Iris pigment epithelial cell (primary cell): Measurements from ENCODE around the gene KIAA1217.
"Not testable (repeated sequence)": the region's sequence is repeated elsewhere in the genome, so short reads cannot be mapped to it uniquely, and the experiment has no call there.

Experiments used
- DNase-seq: peaks from one replicate; pipeline ENCODE4 v3.0.0-alpha.2; 2011; ENCODE audit warnings: low read depth

Gene KIAA1217

GRCh38 chr10:24465891-24466818 lies 257.2 kb downstream of the KIAA1217 start:
- peak; percentile 98 for DNase-seq

DNA sequence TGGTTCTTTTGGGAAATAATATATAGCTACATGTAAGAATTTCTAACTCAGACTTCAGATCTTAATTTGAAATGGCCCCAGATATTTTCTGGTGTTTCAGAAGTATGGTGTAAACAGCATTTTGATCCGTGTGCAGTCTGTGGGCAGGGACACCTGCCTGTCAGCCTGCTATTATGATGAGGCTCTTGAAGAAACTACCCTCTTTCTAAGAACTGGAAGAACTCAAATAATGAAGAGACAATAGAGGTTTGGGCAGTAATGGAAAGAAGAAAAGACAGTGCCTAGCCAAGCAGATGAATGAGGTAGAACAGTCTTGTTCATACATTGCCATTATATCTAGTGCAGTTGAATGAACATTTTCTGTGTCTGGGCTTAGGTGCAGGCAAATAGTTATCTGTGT lies 258.2 kb downstream of the KIAA1217 start:
- DNase-seq = no peak

GRCh38 chr10:24467605-24468004 lies 258.7 kb downstream of the KIAA1217 start:
- DNase-seq = no peak

DNA sequence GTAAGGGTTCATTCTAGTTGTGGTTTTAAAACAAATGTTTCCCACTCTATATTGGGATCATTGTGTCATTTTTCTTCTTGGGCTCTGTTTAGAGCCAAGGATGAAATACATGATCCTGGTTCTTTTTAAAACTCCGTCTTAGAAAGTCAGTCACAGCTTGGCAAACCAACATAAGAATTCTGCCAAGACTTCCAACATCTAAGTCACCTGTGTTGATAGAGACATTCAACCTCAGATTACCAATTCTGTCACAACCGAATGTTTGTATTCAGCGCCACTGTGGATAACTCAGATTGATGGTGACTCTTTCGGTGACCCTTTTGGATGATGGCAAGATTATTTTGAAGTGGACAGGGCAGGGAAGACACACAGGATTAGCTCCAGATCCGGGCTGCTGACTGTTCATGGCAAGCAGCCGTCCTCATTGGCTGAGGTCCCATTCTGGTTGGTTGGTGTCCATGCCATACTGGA lies 259.4 kb downstream of the KIAA1217 start:
- peak; percentile 29 for DNase-seq

GRCh38 chr10:24469993-24470392 lies 261.1 kb downstream of the KIAA1217 start:
- peak; percentile 70 for DNase-seq

DNA sequence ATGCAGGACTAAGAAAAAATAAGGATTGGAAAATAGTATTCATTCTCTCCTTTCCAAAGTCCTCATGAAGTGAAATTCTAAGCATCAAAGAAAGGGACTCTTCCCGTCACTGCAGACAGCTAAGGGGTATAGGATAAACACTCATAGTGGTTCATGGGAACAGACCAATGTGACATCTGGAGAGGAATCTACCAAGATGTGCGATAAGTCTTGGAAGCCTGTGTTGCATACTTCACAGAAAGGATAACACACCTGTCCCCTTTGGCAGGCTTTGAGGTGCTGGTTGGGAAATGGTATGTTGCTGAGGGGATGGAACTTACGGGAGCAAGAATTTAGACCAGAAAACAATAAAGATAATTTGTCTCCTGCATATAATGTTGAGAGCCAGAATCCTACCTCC lies 266.7 kb downstream of the KIAA1217 start:
- DNase-seq = no peak

DNA sequence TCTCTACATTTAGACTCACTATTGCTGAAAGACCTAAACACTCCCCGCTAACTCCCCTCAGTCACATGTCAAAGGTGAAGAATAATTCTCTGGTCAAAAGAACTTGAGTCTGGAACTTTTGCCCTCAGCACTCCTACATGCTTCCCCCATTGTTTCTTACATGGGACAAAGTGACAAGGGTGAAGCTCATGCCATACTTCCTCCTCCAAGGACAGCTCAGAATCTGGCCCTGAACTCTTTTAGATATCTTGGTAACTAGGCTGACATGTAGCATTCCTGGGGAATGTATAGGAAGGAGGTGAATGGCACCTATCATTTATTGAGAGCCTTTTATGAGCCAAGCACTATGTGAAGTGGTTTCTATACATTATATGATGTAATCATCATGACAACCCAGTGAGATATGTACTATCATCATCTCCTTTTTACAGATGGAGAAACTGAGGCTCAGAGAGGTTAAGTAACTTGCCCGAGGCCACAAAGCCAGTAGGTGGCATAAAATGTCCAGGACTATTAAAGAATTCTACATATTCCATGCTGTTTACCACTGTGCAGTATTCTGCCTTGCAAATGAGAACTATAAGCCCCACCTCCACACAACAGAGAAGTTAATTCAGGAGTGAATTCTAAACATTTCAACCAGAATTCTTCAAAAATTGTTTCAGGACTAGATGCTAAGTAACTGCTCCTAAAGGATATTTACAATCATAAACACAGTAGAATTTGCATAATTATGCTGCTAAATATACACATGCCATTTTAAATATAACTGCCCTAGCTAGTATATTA lies 268.2 kb downstream of the KIAA1217 start:
- no peak for DNase-seq

GRCh38 chr10:24477915-24478314 lies 269.0 kb downstream of the KIAA1217 start:
- no peak for DNase-seq

DNA sequence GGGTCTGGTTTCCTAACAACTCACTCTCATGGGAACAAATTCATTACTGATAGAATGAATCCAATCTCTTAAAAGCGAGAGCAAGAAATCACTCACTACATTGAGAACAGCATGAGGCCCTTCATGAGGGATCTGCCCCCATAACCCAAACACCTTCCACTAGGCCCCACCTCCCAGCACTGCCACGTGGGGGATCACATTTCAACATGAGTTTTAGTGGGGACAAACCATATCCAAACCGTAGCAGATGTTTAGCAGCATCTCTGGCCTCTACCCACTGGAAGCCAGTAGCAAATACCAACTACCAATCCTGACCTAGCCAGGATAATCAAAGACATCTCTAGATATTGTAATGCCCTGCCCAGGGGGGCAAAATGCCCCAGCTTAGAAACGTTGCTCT lies 270.9 kb downstream of the KIAA1217 start:
- DNase-seq = no peak

DNA sequence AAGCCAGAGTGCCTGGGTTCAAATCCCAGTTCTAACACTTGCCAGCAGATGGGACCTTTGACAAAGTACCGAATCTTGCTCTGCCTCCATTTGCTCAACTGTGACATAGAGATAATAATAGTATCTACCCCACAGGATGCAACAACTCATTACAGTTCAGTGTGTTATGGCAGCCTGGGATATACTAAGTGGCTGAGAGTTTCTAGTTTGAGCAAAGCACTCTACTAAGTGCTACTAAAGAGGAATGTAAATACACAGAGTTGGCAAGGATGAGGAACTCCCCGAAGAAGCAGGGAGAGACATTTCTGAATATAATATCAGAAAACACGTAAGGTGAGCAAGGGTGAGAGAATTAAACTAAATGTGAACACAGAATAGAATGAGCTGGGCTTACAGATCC lies 271.5 kb downstream of the KIAA1217 start:
- DNase-seq = no peak

DNA sequence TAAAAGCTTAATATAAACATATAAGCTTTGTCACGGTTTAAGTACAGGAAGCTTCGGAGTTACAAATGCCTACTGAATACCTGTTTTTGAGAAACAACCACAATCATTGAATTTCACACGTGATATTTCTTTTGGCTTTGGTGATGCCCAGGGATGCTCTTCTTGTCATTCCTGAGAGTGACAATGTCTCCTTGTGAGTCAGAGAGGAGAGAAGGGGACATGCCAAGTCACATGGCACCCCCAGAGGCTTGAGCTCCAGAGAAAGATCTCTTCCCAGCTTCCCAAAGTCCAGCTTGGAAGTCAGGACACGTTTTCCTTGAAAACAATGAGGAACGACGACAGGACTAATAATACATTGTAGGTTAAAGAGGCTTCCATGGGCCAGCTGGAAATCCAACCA lies 272.3 kb downstream of the KIAA1217 start:
- no peak for DNase-seq

DNA sequence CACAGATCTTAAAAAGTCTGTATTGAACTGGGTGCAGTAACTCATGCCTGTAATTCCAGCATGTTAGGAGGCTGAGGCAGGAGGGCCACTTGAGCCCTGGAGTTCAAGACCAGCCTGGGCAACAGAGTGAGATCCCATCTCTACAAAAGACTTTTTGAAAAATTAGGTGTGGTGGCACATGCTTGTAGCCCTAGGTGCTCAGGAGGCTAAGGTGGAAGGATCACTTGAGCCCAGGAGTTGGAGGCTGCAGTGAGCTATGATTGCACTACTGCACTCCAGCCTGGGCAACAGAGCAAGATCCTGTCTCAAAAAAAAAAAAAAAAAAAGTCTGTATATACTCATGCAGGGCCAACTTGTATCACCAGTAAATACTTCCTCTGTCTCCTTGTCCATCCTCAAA lies 273.8 kb downstream of the KIAA1217 start:
- not testable (repeated sequence) for DNase-seq

DNA sequence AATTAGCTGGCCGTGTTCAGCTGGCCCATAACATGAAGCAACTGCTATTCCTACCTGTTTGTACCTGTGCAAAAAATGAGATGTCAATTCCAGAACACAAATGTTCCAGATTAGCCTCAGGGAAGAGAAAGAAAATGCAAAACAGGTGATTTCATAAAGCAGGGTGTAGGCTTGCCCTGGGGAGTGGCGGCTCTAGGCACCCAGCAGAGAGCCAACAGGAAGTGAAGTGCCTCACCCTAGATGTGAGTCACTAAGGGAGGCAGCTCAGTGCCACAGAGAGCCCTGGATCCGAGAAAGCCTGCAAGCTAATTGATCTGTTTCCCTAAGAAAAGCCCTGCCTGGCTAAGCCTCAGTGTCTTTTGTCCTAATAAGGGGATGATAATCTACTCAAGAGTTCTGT lies 274.8 kb downstream of the KIAA1217 start:
- DNase-seq = peak; percentile 54

DNA sequence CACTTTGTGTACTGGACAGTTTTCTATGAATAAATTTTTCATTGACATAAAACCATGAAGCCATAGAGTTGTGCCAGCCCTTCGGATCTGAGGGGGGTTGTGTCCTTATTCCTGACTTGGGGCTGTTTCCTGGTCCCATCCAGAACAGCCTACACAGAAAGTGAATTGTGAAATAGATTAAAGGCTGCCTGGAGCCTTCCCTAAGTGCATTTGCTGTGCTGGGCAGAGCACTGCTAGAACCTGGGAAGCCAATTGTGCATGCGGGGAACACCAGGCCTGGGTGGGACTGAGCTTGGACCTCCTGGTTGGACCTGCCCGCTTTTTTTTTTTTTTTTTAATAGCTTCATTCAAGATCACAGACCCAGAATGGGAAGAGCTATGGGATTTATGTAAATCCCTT lies 275.8 kb downstream of the KIAA1217 start:
- no peak for DNase-seq

GRCh38 chr10:24485304-24485703 lies 276.4 kb downstream of the KIAA1217 start:
- no peak for DNase-seq

DNA sequence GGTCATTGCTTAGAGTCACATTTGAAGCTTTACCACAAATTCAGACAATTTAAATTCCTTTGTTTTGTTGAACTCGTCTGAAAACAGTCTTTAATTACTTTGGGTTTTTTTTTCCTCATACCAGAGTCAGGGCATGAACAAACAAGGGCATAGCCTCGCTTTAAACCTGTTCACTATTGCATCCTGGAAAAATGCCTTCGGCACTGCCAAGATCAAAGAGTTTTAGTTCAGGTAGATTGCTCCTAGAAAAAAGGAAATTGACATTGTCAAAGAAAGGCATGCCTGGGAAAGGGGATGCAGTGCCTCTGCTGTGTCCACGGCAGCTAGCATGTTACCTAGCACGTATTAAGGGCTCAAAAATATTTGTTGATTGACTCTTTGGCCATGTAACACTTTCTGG lies 279.7 kb downstream of the KIAA1217 start:
- DNase-seq = no peak

- no peak for DNase-seq
Observed at GRCh38 chr10:24493165-24493564, 284.2 kb downstream of the KIAA1217 start.

DNA sequence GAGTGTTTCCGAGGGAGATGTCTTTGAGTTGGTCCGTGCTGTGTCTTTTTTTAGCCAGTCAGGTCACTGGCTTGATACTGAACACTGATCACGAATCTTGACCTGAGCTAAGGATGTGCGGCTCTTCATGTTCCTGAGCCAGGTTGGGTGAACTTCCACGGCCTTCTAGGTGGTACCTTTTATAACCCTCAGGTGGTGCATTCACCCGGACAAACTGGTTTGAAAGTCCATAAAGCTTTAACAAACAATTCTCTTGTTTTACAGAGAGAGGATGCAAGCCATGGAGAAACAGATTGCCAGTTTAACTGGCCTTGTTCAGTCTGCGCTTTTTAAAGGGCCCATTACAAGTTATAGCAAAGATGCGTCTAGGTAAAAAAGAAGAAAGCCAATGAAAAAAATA lies 285.3 kb downstream of the KIAA1217 start:
- no peak for DNase-seq

DNA sequence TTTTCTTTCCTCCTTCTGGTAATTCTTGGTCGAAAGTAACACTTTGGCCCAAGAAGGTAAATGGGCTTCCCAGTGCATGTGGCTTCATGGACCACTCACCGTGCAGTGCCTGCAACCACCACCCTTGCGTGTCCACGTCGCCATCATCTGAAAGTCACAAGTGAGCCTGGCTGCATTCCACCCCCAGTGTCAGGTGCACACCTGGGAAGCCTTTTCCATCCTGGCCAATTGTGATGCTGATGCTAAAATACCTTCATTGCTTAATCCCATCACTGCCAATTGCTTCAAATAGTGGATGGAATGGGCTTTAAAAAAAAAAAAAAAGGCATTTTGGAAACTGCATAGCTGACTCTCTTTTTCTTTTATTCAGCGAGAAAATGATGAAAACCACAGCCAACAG lies 285.8 kb downstream of the KIAA1217 start:
- DNase-seq = no peak

GRCh38 chr10:24495666-24496460 lies 286.9 kb downstream of the KIAA1217 start:
- no peak for DNase-seq

DNA sequence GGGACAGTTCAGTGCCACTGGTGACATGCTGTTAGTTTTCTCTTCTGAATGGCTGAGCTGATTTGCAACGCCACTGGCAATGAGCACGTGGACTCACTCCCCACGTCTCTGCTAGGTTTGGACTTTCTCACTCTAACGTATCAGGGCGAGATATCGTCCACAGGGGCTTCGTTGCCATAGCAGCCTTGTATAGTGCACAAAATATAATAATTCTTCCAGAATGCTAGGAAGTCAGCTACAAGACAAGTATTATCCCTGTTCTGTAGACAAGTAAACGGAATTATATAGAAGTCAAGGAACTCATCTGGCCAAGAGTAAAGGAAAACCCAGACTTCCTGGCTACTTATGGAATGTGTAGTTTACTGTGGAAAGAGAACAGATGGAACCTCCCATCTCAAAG lies 288.0 kb downstream of the KIAA1217 start:
- no peak for DNase-seq

DNA sequence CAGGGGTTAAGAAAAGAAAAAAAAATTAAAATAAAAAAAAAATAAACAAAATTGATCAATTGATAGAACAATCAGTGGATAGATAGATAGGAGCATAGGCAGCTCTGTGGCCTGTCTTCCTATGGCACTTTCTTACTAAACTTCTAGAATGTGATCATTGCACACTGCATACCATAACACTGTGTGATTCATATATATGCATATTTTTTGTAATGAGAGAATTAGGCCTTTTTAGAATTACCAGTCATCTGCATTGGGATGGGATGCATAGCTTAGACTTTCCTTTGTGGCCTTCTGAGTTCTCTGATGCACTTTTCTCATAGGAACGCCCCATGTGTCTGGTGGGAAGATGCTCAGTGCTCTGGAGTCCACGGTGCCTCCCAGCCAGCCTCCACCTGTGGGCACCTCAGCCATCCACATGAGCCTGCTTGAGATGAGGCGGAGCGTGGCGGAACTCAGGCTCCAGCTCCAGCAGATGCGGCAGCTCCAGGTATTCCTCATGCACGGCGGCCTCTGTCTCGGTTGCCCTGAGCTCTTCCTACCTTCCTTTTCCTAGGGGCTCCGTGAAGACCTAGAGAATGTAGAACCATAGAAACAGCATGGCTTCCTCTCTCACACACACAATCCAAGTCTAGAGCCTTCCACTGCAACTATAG lies 292.2 kb downstream of the KIAA1217 start:
- no peak for DNase-seq
